Mesenchymal stem cell (in vitro differentiated cells and primary cell): ENCODE data around the gene COL13A1.
A peak's percentile ranks its signal among the peaks of the same experiment; 100 is the strongest.

Experiments used
- DNase-seq: peaks from one replicate; pipeline ENCODE4 v3.0.0-alpha.2; 2013
- H2AFZ ChIP-seq: one replicate; pipeline ENCODE4 v1.6.1; 2013; ENCODE audit warnings: low read depth, mild to moderate bottlenecking, control low read depth, inconsistent platforms, low read length, moderate library complexity
- H2AK5ac ChIP-seq: 2 replicates; pipeline ENCODE4 v1.6.1; 2013; ENCODE audit warnings: low read length, moderate library complexity, mild to moderate bottlenecking, inconsistent platforms; ENCODE audit not compliant: severe bottlenecking
- H2BK120ac ChIP-seq: one replicate; pipeline ENCODE4 v1.6.1; 2013; ENCODE audit warnings: low read depth, mild to moderate bottlenecking, inconsistent platforms, low read length, moderate library complexity
- H2BK12ac ChIP-seq, 2 experiments: one replicate each; pipeline ENCODE4 v1.6.1; 2013; ENCODE audit warnings: inconsistent platforms in 2 of 2, low read length in 2 of 2, mild to moderate bottlenecking in 2 of 2, moderate library complexity in 2 of 2, control low read depth in 1 of 2
- H2BK15ac ChIP-seq: one replicate; pipeline ENCODE4 v1.6.1; 2013; ENCODE audit warnings: mild to moderate bottlenecking, low read depth, inconsistent platforms; ENCODE audit not compliant: poor library complexity, severe bottlenecking
- H2BK5ac ChIP-seq: 2 replicates; pipeline ENCODE4 v1.6.1; 2013; ENCODE audit warnings: low read depth, mild to moderate bottlenecking, low read length, control low read depth, inconsistent platforms; ENCODE audit not compliant: poor library complexity, severe bottlenecking
- H3K14ac ChIP-seq, 2 experiments: one replicate each; pipeline ENCODE4 v1.6.1; 2013; ENCODE audit warnings: inconsistent platforms in 2 of 2, low read length in 2 of 2, control low read depth in 1 of 2, mild to moderate bottlenecking in 1 of 2, moderate library complexity in 1 of 2
- H3K18ac ChIP-seq, 2 experiments: one replicate each; pipeline ENCODE4 v1.6.1; 2013; ENCODE audit warnings: inconsistent platforms in 2 of 2, low read length in 2 of 2, control low read depth in 1 of 2, low read depth in 1 of 2, mild to moderate bottlenecking in 1 of 2
- H3K23ac ChIP-seq, 2 experiments: one replicate each; pipeline ENCODE4 v1.6.1; 2013; ENCODE audit warnings: inconsistent platforms in 2 of 2, low read length in 2 of 2, mild to moderate bottlenecking in 2 of 2, moderate library complexity in 2 of 2, control low read depth in 1 of 2
- H3K27ac ChIP-seq: 2 replicates; pipeline ENCODE4 v1.5.1; 2013; ENCODE audit warnings: mild to moderate bottlenecking, moderate library complexity, low read length, control low read depth, inconsistent platforms; ENCODE audit not compliant: poor library complexity, severe bottlenecking
- H3K27me3 ChIP-seq, 2 experiments: 2 replicates each; pipeline versions ENCODE4 v1.6.1 to v1.7.0; 2013; ENCODE audit warnings: low read length in 2 of 2, mild to moderate bottlenecking in 2 of 2, moderate library complexity in 2 of 2, control low read depth in 1 of 2, inconsistent platforms in 1 of 2; ENCODE audit not compliant: control insufficient read depth in 1 of 2, insufficient read depth in 1 of 2
- H3K36me3 ChIP-seq, 2 experiments: 2 replicates each; pipeline versions ENCODE4 v1.6.1 to v1.7.0; 2013; ENCODE audit warnings: low read length in 2 of 2, control low read depth in 1 of 2, inconsistent platforms in 1 of 2, low read depth in 1 of 2, mild to moderate bottlenecking in 1 of 2; ENCODE audit not compliant: insufficient read depth in 2 of 2, control insufficient read depth in 1 of 2
- H3K4ac ChIP-seq, 2 experiments: one replicate each; pipeline ENCODE4 v1.6.1; 2013; ENCODE audit warnings: inconsistent platforms in 2 of 2, low read length in 2 of 2, mild to moderate bottlenecking in 2 of 2, moderate library complexity in 2 of 2, control low read depth in 1 of 2, low read depth in 1 of 2
- H3K4me1 ChIP-seq: 2 replicates; pipeline ENCODE4 v1.6.1; 2013; ENCODE audit warnings: low read depth, low read length, control low read depth; ENCODE audit not compliant: control insufficient read depth, insufficient read depth
- H3K4me2 ChIP-seq: 2 replicates; pipeline ENCODE4 v1.6.1; 2013; ENCODE audit warnings: low read length, mild to moderate bottlenecking, inconsistent platforms; ENCODE audit not compliant: poor library complexity, severe bottlenecking
- H3K4me3 ChIP-seq, 2 experiments: 2 replicates each; pipeline versions ENCODE4 v1.5.1 to v1.7.0; 2013; ENCODE audit warnings: low read length in 2 of 2, mild to moderate bottlenecking in 2 of 2, control low read depth in 1 of 2, low read depth in 1 of 2; ENCODE audit not compliant: insufficient read depth in 1 of 2
- H3K79me1 ChIP-seq: replicated peaks from 2 replicates; pipeline ENCODE4 v1.6.1; 2013; ENCODE audit warnings: mild to moderate bottlenecking, control low read depth, low read length, inconsistent platforms; ENCODE audit not compliant: poor library complexity, severe bottlenecking
- H3K9ac ChIP-seq: 2 replicates; pipeline ENCODE4 v1.7.0; 2013; ENCODE audit warnings: mild to moderate bottlenecking, low read length, moderate library complexity
- H3K9me3 ChIP-seq: 2 replicates; pipeline ENCODE4 v1.7.0; 2013; ENCODE audit warnings: mild to moderate bottlenecking, low read length; ENCODE audit not compliant: control insufficient read depth
- H4K8ac ChIP-seq: one replicate; pipeline ENCODE4 v1.6.1; 2013; ENCODE audit warnings: inconsistent platforms, mild to moderate bottlenecking, low read length, moderate library complexity
- H4K91ac ChIP-seq: one replicate; pipeline ENCODE4 v1.6.1; 2013; ENCODE audit warnings: mild to moderate bottlenecking, low read length, inconsistent platforms
- WGBS: methylation state at CpG from one replicate; pipeline ENCODE4 v1.1.7; 2013; ENCODE audit warnings: mixed read lengths; 5-methylcytosine and 5-hydroxymethylcytosine counted together

COL13A1 gene

GRCh38 chr10:69888882-69889584, 87.3 kb downstream of the COL13A1 start:
- Histone ChIP-seq H3K18ac (no peak overlapping the region), H3K4ac (no peak overlapping the region), H3K36me3 (peaks cover 26 to 43% of the 10 kb centered on the region in 2 experiments), H2AFZ (no peak overlapping the region), H3K27ac (no peak overlapping the region), H3K4me2 (no peak overlapping the region), H4K8ac (no peak overlapping the region), H3K27me3 (no peaks in the 10 kb centered on the region), H3K79me1 (peaks cover 1% of the 10 kb centered on the region), H3K14ac (peak overlapping the region in 1 of 2 experiments; percentile 49), H2BK12ac (no peak overlapping the region), H2BK5ac (no peak overlapping the region), H3K4me3 (no peak overlapping the region), H3K9ac (no peak overlapping the region), H2BK15ac (no peak overlapping the region), H3K9me3 (no peaks in the 10 kb centered on the region), H2BK120ac (no peak overlapping the region), H2AK5ac (no peak overlapping the region), H4K91ac (no peak overlapping the region), H3K4me1 (peaks cover 6% of the 10 kb centered on the region), H3K23ac (no peak overlapping the region)
- no peak for DNase-seq
- 87% methylated on average over 12 of the region's 12 CpGs for WGBS

DNA sequence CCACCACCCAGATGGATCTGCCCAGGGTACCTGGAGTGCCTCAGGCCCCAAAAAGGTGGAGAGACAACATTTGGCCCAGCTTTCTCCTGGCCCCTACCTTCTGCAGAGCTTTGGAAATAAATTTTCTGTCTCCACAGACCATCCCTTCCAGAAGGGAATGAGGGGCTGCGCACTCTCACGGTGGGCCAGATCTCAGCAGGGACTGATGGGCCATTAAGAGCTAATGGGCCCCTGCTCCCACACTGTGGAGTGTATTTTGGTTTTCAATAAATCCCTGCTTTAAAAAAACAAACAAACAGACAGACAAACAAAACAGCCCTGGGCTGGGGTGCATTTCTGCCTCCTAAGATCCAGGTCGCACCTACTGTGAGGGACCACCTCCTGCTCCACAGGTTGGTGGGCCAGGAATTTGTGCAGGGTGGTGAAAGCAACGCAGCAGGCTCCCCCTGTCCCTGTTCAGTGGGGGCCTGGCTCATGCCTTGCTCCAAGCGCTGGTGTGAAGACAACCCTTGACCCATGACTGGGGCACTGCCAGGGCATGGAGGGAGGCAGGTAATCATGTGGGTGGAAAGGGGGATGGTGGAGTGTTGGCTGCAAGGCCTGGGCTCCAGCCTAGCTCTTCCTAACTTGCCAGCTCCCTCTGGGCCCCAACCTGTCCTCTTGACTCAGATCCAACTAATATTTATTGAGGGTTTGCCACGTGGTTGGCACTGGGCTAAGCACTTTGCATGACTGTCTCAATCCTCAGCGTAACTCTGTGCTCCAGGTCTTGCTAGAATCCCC, 88.5 kb downstream of the COL13A1 start:
- H3K4me1 ChIP-seq: peaks cover 4% of the 10 kb centered on the region
- no peak overlapping the region for H3K14ac ChIP-seq
- H2BK15ac ChIP-seq: no peak overlapping the region
- H3K4ac ChIP-seq: no peak overlapping the region
- no peak overlapping the region for H3K23ac ChIP-seq
- no peak overlapping the region for H2AFZ ChIP-seq
- 95% methylated on average over 6 of the region's 7 CpGs for WGBS
- H3K9me3 ChIP-seq: no peaks in the 10 kb centered on the region
- H2BK5ac ChIP-seq: no peak overlapping the region
- no peak overlapping the region for H2BK12ac ChIP-seq
- no peak overlapping the region for H2BK120ac ChIP-seq
- peaks cover 26 to 45% of the 10 kb centered on the region in 2 experiments for H3K36me3 ChIP-seq
- no peak overlapping the region for H4K8ac ChIP-seq
- H2AK5ac ChIP-seq: no peak overlapping the region
- peaks cover 1% of the 10 kb centered on the region for H3K79me1 ChIP-seq
- no peak overlapping the region for H3K4me3 ChIP-seq
- H3K27me3 ChIP-seq: no peaks in the 10 kb centered on the region
- H3K4me2 ChIP-seq: no peak overlapping the region
- DNase-seq: no peak
- H3K18ac ChIP-seq: no peak overlapping the region
- no peak overlapping the region for H3K27ac ChIP-seq
- H3K9ac ChIP-seq: no peak overlapping the region
- H4K91ac ChIP-seq: no peak overlapping the region

- 99% methylated on average over 8 of the region's 9 CpGs for WGBS
- Histone ChIP-seq H2AFZ (no peak overlapping the region), H3K36me3 (peaks cover 26 to 43% of the 10 kb centered on the region in 2 experiments), H3K79me1 (no peaks in the 10 kb centered on the region), H3K9me3 (no peaks in the 10 kb centered on the region), H3K4me2 (no peak overlapping the region), H3K4ac (no peak overlapping the region), H2BK12ac (no peak overlapping the region), H3K27ac (no peak overlapping the region), H3K4me1 (peaks cover 12% of the 10 kb centered on the region), H2BK5ac (no peak overlapping the region), H2AK5ac (no peak overlapping the region), H2BK120ac (no peak overlapping the region), H2BK15ac (no peak overlapping the region), H3K4me3 (no peak overlapping the region), H4K8ac (no peak overlapping the region), H4K91ac (no peak overlapping the region), H3K9ac (no peak overlapping the region), H3K14ac (no peak overlapping the region), H3K23ac (no peak overlapping the region), H3K18ac (no peak overlapping the region), H3K27me3 (no peaks in the 10 kb centered on the region)
- DNase-seq: no peak
Measured at GRCh38 chr10:69891057-69891617, 89.4 kb downstream of the COL13A1 start.

- no peak overlapping the region for H2BK15ac ChIP-seq
- no peak overlapping the region for H2BK5ac ChIP-seq
- H2BK120ac ChIP-seq: no peak overlapping the region
- no peak overlapping the region for H3K27ac ChIP-seq
- no peak overlapping the region for H3K14ac ChIP-seq
- H3K79me1 ChIP-seq: no peaks in the 10 kb centered on the region
- no peak overlapping the region for H2AFZ ChIP-seq
- no peak for DNase-seq
- 95% methylated on average over 7 of the region's 7 CpGs for WGBS
- peaks cover 21 to 45% of the 10 kb centered on the region in 2 experiments for H3K36me3 ChIP-seq
- H3K9ac ChIP-seq: no peak overlapping the region
- H3K4me2 ChIP-seq: no peak overlapping the region
- no peak overlapping the region for H4K8ac ChIP-seq
- H3K4me3 ChIP-seq: no peak overlapping the region
- H2BK12ac ChIP-seq: no peak overlapping the region
- no peak overlapping the region for H3K23ac ChIP-seq
- H3K4me1 ChIP-seq: peaks cover 24% of the 10 kb centered on the region
- no peak overlapping the region for H4K91ac ChIP-seq
- no peak overlapping the region for H3K4ac ChIP-seq
- H3K9me3 ChIP-seq: no peaks in the 10 kb centered on the region
- H2AK5ac ChIP-seq: no peak overlapping the region
- H3K27me3 ChIP-seq: no peaks in the 10 kb centered on the region
- H3K18ac ChIP-seq: no peak overlapping the region
Measured at GRCh38 chr10:69892406-69892805, 90.7 kb downstream of the COL13A1 start.
